PC-9 (cell line): ENCODE measurements around the gene IKBIP. TPM values are rescaled to one million over a fixed set of nuclear protein-coding genes. Genes with fewer than 3 reads are reported as not detected.
A peak's percentile ranks its signal among the peaks of the same experiment; 100 is the strongest.

Experiments
- BruUV-seq: library from RNA; stranded (reverse); fragments of 400-500 nt; replicated peaks from 2 replicates; lab custom pipeline; 2021; lab: Mats Ljungman, UMichigan
- CTCF ChIA-PET: fragments of 300-600 bp; sonication (Branson Sonifier 250); formaldehyde crosslinking; loops from one replicate; lab custom pipeline; 2022; ENCODE audit warnings: antibody characterized with exemption; lab: Charles Lee
- POLR2A ChIA-PET: fragments of 300-600 bp; sonication (Branson Sonifier 250); formaldehyde crosslinking; loops from one replicate; lab custom pipeline; 2022; ENCODE audit warnings: antibody characterized with exemption; ENCODE audit not compliant: unreplicated experiment; lab: Charles Lee
- DNase-seq, 2 experiments: peaks; one replicate each; pipeline versions ENCODE4 v3.0.0 to v3.0.0-alpha.2; 2015 to 2022; ENCODE audit warnings: mixed read lengths in 1 of 2
- H2AFZ ChIP-seq: fragments of 200-600 bp; sonication (generic); 2 replicates; pipeline ENCODE4 v1.8.1; 2017; ENCODE audit warnings: antibody characterized with exemption
- H3F3A ChIP-seq: fragments of 200-600 bp; sonication (generic); 2 replicates; pipeline ENCODE4 v1.8.1; 2017; ENCODE audit warnings: antibody characterized with exemption, mild to moderate bottlenecking, low read depth; ENCODE audit not compliant: insufficient read depth
- H3K27ac ChIP-seq: fragments of 200-600 bp; sonication (generic); 2 replicates; pipeline ENCODE4 v1.6.1; 2016; ENCODE audit warnings: mixed run types
- H3K27me3 ChIP-seq: fragments of 200-600 bp; sonication (generic); 2 replicates; pipeline ENCODE4 v1.6.1; 2016; ENCODE audit warnings: low read depth, mixed run types; ENCODE audit not compliant: insufficient read depth
- H3K36me3 ChIP-seq: fragments of 200-600 bp; sonication (generic); 2 replicates; pipeline ENCODE4 v1.6.1; 2016; ENCODE audit warnings: low read depth, mixed run types
- H3K4me1 ChIP-seq: fragments of 200-600 bp; sonication (generic); replicated peaks from 2 replicates; pipeline ENCODE4 v1.6.1; 2016; ENCODE audit warnings: mixed run types; ENCODE audit not compliant: insufficient read depth
- H3K4me2 ChIP-seq: fragments of 200-600 bp; sonication (generic); 2 replicates; pipeline ENCODE4 v1.6.1; 2017; ENCODE audit warnings: mixed run types
- H3K4me3 ChIP-seq: fragments of 200-600 bp; sonication (generic); 2 replicates; pipeline ENCODE4 v1.6.1; 2016; ENCODE audit warnings: mixed run types
- H3K79me2 ChIP-seq: fragments of 200-600 bp; sonication (generic); 2 replicates; pipeline ENCODE4 v1.6.1; 2017; ENCODE audit warnings: low read depth, mixed run types
- H3K9me2 ChIP-seq: fragments of 200-600 bp; sonication (generic); 2 replicates; pipeline ENCODE4 v1.8.1; 2017; ENCODE audit warnings: mild to moderate bottlenecking; ENCODE audit not compliant: insufficient read depth
- H3K9me3 ChIP-seq: fragments of 200-600 bp; sonication (generic); 2 replicates; pipeline ENCODE4 v1.8.1; 2016; ENCODE audit warnings: low read depth; ENCODE audit not compliant: insufficient read depth
- H4K20me1 ChIP-seq: fragments of 200-600 bp; sonication (generic); 2 replicates; pipeline ENCODE4 v1.8.1; 2017; ENCODE audit not compliant: insufficient read depth
- CTCF ChIP-seq: fragments of 200-600 bp; sonication (generic); conservative IDR thresholded peaks from 2 replicates; pipeline ENCODE4 v1.6.1; 2017; ENCODE audit warnings: mixed run types, antibody characterized with exemption, mild to moderate bottlenecking, moderate library complexity
- EZH2 ChIP-seq: fragments of 200-600 bp; sonication (generic); IDR thresholded peaks from 2 replicates; pipeline ENCODE4 v1.8.0; 2017; ENCODE audit warnings: antibody characterized with exemption, low read depth
- intact Hi-C: fragments of 100-400 bp; cut with micrococcal nuclease; formaldehyde crosslinking; loops from one replicate; pipeline ENCODE4 v1.10.0; 2022; ENCODE audit not compliant: unreplicated experiment
- total RNA-seq: library from RNA; stranded (reverse); gene quantifications from 2 replicates; pipeline ENCODE4 v1.2.3, GENCODE V29; 2021

The IKBIP gene
- total RNA-seq, 1 experiment from 2014 or later: 7.2 TPM

DNA sequence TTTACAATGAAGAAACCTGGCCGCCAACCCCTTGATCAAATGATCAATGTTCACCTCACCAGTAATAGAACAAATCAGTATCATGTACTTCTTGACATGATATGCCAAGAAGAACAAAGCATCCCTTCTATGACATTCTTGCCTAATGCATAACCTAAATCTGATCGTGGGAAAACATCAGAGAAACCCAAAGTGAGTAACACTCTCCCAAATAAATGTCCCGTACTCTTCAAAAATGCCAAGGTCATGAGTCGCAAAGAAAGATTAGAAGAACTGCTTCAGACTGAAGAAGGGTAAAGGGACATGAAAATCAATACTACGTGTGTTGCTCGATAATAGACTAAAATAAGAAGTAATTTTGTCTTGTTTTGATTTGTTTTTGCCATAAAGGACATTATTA is 62.5 kb downstream of the IKBIP start:
- Histone ChIP-seq H4K20me1 (no peaks in the 10 kb centered on the region), H3K4me3 (no peak overlapping the region), H3K27me3 (no peaks in the 10 kb centered on the region), H3K27ac (no peak overlapping the region), H2AFZ (no peak overlapping the region), H3K4me1 (0 out of 2 replicates have a peak, but pooled peaks cover 6% of the 10 kb centered on the region), H3K79me2 (no peaks in the 10 kb centered on the region), H3K9me2 (no peaks in the 10 kb centered on the region), H3K4me2 (no peak overlapping the region), H3K9me3 (no peaks in the 10 kb centered on the region), H3F3A (no peaks in the 10 kb centered on the region), H3K36me3 (no peaks in the 10 kb centered on the region)
- ChIA-PET CTCF (no interaction called here), POLR2A (no interaction called here)
- intact Hi-C loops: no loop called here
- BruUV-seq: no TSS peak
- TF ChIP-seq CTCF (no peak), EZH2 (no peak)
- DNase-seq: peak in 1 of 2 experiments; percentile 46

GRCh38 chr12:98581101-98581500 is 63.5 kb downstream of the IKBIP start:
- POLR2A ChIA-PET: no interaction called here
- Histone ChIP-seq H3K27me3 (no peaks in the 10 kb centered on the region), H3K4me1 (0 out of 2 replicates have a peak, but pooled peaks cover 6% of the 10 kb centered on the region), H3K4me2 (no peak overlapping the region), H3K79me2 (no peaks in the 10 kb centered on the region), H3K27ac (no peak overlapping the region), H3K36me3 (no peaks in the 10 kb centered on the region), H4K20me1 (no peaks in the 10 kb centered on the region), H3K9me2 (no peaks in the 10 kb centered on the region), H2AFZ (no peak overlapping the region), H3F3A (no peaks in the 10 kb centered on the region), H3K4me3 (no peak overlapping the region), H3K9me3 (no peaks in the 10 kb centered on the region)
- no peak for DNase-seq
- BruUV-seq: no TSS peak
- TF ChIP-seq EZH2 (no peak), CTCF (no peak)
- intact Hi-C loops: no loop called here
- CTCF ChIA-PET: interaction anchor here (0.6 kb wide), 1 partner anchor 14 kb away, joined by 7 read pairs; no protein-coding TSS in a partner anchor

DNA sequence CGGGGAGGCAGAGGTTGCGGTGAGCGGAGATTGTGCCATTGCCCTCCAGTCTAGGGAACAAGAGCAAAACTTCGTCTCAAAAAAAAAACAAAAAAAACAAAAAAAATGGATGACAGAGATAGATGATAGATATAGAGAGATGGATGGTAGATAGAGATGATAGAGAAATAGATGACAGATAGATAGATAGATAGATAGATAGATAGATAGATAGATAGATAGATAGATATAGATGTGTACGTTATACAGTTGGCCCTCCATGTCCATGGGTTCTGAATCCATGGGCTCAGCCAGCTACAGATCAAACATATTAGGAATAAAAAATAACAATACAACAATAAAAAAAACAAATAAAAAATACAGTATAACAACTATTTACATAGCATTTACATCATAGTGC is 63.9 kb downstream of the IKBIP start:
- ChIA-PET POLR2A (no interaction called here), CTCF (no interaction called here)
- Histone ChIP-seq H3K4me3 (no peak overlapping the region), H3K27ac (no peak overlapping the region), H4K20me1 (no peaks in the 10 kb centered on the region), H3F3A (no peaks in the 10 kb centered on the region), H3K9me2 (no peaks in the 10 kb centered on the region), H3K4me2 (no peak overlapping the region), H3K36me3 (no peaks in the 10 kb centered on the region), H3K27me3 (no peaks in the 10 kb centered on the region), H2AFZ (no peak overlapping the region), H3K79me2 (no peaks in the 10 kb centered on the region), H3K9me3 (no peaks in the 10 kb centered on the region), H3K4me1 (0 out of 2 replicates have a peak, but pooled peaks cover 6% of the 10 kb centered on the region)
- TF ChIP-seq CTCF: no peak
- TF ChIP-seq EZH2: no peak
- no peak for DNase-seq
- BruUV-seq: no TSS peak
- intact Hi-C loops: no loop called here
